ENCODE measurements around the gene CDAN1.

Gene CDAN1

DNA sequence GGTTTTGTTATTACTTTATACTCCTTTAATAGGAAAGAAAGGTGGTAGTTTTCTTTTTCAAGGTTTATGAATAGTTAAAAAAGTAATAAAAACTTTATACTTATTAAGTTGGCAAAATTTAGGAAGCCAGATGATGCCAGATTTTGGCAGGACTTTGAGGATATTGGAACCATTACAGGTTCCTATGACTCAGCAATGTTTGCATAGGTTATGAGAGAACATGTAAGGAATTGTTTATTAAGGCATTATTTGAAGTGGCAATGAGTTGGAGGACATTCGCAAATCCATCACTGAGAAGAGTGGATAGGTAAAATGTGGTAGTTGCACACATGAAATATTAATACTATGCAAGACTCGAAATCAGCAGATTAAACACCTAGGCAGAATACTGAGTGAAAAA is 29.9 kb downstream of the CDAN1 start:
- Mint-ChIP-seq H3K36me3 (ENCODE audit: low read depth) (no peaks in the 10 kb centered on the region), H3K4me1 (ENCODE audit: low read depth) (peaks cover 4% of the 10 kb centered on the region)

DNA sequence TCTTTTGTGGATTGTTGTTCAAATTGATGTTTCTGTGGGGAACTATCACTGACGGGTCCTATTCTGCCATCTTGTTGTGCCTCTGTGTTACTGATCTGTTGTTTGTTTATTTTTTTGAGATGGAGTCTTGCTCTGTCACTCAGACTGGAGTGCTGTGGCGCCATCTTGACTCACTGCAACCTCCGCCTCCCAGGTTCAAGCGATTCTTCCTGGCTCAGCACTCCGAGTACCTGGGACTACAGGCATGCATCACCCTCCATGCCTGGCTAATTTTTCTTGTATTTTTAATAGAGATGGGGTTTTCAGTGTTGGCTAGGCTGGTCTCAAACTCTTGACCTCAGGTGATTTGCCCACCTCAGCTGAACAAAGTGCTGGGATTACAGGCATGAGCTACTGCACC is 31.6 kb downstream of the CDAN1 start:
- Mint-ChIP-seq H3K4me3 (no peak overlapping the region), H3K36me3 (ENCODE audit: low read depth) (no peaks in the 10 kb centered on the region), H3K4me1 (ENCODE audit: low read depth) (peaks cover 4% of the 10 kb centered on the region), H3K27ac (no peak overlapping the region), H3K27me3 (ENCODE audit: low read depth) (no peaks in the 10 kb centered on the region), H3K9me3 (no peaks in the 10 kb centered on the region)

More for the DNA sequence above, 29.9 kb downstream of the CDAN1 start:
- H3K4me3 Mint-ChIP-seq: no peak overlapping the region
- H3K27ac Mint-ChIP-seq: no peak overlapping the region
- no peaks in the 10 kb centered on the region for H3K27me3 Mint-ChIP-seq (ENCODE audit: low read depth)
- H3K9me3 Mint-ChIP-seq: no peaks in the 10 kb centered on the region

DNA sequence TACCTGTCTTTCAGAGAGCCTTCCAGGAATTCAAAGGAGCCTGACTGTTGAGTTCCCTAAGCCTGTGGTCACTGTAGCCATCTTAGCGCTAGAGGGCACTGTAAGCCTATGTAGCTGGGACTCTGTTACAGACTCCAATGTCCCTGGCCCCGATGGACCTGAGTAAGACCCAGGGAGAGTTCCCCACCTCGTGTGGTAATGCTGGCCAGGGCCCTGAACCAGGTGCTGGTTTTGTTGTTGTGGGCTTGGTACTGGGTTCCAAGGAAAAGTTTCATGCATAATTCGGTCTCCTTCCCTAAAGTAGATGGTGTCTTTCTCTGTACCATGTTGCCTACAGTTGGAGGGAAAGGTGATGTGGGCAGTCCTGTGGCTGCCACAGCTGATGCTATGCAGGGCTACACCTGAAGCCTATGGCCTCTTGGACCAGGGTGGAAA is 32.4 kb downstream of the CDAN1 start:
- no peaks in the 10 kb centered on the region for H3K27me3 Mint-ChIP-seq (ENCODE audit: low read depth)

DNA sequence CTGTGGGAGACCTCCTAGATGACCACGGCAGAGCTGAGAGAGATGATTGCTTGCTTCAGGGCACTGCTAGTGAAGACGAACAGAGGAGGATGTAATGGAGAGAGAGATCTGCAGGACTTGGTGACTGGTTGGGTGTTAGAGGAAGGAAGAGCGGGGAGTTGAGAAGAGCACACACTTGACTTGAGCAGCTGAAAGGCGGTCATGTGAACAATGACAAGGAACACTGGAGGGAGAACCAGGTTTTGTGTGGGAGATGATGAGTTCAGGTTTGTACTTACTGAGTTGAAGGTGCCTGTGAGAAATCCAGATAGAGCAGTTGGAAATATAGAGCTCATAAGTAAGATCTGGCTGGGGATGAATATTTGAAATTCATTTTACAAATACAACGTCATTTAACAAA is 40.3 kb downstream of the CDAN1 start:
- Mint-ChIP-seq H3K4me1 (ENCODE audit: low read depth) (no peaks in the 10 kb centered on the region), H3K27me3 (ENCODE audit: low read depth) (no peaks in the 10 kb centered on the region), H3K27ac (no peak overlapping the region), H3K4me3 (no peak overlapping the region), H3K36me3 (ENCODE audit: low read depth) (peaks cover 5% of the 10 kb centered on the region), H3K9me3 (no peaks in the 10 kb centered on the region)

More for the DNA sequence above, 32.4 kb downstream of the CDAN1 start:
- Mint-ChIP-seq H3K27ac (no peak overlapping the region), H3K4me3 (no peak overlapping the region), H3K4me1 (ENCODE audit: low read depth) (peaks cover 4% of the 10 kb centered on the region), H3K9me3 (no peaks in the 10 kb centered on the region), H3K36me3 (ENCODE audit: low read depth) (peaks cover 2% of the 10 kb centered on the region)

DNA sequence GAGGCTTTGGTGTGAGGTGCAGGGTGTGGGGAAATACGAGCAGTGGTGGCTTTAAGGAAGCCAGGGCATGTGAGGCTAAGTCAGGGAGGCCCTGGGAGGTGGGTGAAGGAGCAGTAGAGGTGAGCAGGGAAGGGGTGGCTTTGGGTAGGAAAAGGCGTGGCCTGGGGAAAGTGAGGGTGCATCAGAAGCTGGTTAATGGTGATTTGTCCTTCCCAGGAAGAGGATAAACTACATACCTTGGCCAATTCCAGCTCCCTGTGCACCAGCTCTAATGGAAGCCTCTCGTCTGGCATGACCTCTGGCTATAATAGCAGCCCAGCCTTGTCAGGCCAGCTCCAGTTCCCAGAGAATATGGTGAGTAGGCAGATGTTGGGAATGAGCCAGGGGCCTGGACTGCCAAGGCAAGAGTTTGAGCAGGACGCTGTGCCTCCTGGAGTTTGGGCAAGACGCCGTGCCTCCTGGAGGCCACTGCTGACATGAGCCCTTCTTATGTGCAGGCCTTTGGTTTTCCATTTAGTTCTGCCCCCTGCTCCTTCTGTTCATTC is 41.3 kb downstream of the CDAN1 start:
- no peaks in the 10 kb centered on the region for H3K9me3 Mint-ChIP-seq
- H3K36me3 Mint-ChIP-seq (ENCODE audit: low read depth): peaks cover 5% of the 10 kb centered on the region
- H3K4me1 Mint-ChIP-seq (ENCODE audit: low read depth): no peaks in the 10 kb centered on the region
- no peaks in the 10 kb centered on the region for H3K27me3 Mint-ChIP-seq (ENCODE audit: low read depth)
- no peak overlapping the region for H3K4me3 Mint-ChIP-seq
- no peak overlapping the region for H3K27ac Mint-ChIP-seq

DNA sequence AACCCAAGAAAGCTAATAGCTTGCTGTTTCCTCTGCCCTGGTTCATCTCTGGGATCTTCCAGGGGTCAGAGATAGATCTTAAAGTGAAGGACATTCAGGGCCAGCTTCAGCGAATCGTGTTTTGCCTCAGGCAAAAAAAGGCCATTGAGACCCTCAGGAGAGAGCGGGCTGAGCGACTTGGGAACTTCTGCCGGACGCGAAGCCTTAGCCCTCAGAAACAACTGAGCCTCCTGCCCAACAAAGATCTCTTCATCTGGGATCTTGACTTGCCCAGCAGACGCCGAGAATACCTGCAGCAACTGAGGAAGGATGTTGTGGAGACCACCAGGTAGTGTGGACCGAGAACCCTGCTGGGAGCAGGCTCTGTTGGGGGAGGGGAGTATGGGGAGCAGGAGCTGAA is 42.5 kb downstream of the CDAN1 start:
- peaks cover 3% of the 10 kb centered on the region for H3K36me3 Mint-ChIP-seq (ENCODE audit: low read depth)
- H3K4me3 Mint-ChIP-seq: no peak overlapping the region
- no peak overlapping the region for H3K27ac Mint-ChIP-seq
- H3K4me1 Mint-ChIP-seq (ENCODE audit: low read depth): no peaks in the 10 kb centered on the region
- H3K9me3 Mint-ChIP-seq: no peaks in the 10 kb centered on the region
- no peaks in the 10 kb centered on the region for H3K27me3 Mint-ChIP-seq (ENCODE audit: low read depth)

DNA sequence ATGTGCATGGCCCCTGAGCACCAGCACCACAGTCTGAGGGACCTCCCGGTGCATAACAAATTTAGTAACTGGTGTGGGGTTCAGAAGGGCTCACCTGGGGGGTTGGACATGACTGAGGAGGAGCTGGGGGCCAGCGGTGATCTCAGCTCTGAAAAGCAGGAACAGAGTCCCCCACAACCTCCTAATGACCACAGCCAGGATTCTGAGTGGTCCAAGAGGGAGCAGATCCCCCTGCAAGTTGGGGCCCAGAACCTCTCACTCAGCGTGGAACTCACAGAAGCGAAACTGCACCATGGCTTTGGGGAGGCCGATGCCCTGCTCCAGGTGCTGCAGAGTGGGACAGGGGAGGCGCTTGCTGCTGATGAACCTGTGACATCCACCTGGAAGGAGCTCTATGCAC is 43.0 kb downstream of the CDAN1 start:
- no peak overlapping the region for H3K4me3 Mint-ChIP-seq
- H3K4me1 Mint-ChIP-seq (ENCODE audit: low read depth): no peaks in the 10 kb centered on the region
- H3K36me3 Mint-ChIP-seq (ENCODE audit: low read depth): peaks cover 3% of the 10 kb centered on the region

DNA sequence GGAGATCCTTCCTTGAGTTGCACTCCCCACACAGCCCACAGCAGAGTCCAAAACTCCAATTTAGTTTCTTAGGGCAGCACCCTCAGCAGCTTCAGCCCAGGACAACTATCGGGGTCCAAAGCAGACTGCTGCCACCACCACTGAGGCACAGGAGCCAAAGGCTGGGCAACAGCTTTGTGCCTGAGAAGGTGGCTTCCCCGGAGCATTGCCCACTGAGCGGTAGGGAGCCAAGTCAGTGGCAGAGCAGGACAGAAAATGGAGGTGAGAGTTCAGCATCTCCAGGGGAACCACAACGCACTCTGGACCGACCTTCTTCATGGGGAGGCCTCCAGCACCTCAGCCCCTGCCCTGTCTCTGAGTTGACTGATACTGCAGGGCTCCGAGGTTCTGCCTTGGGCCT is 43.4 kb downstream of the CDAN1 start:
- no peak overlapping the region for H3K27ac Mint-ChIP-seq
- H3K9me3 Mint-ChIP-seq: no peaks in the 10 kb centered on the region
- H3K27me3 Mint-ChIP-seq (ENCODE audit: low read depth): no peaks in the 10 kb centered on the region

More for the DNA sequence above, 43.0 kb downstream of the CDAN1 start:
- H3K27me3 Mint-ChIP-seq (ENCODE audit: low read depth): no peaks in the 10 kb centered on the region
- H3K9me3 Mint-ChIP-seq: no peaks in the 10 kb centered on the region
- no peak overlapping the region for H3K27ac Mint-ChIP-seq

DNA sequence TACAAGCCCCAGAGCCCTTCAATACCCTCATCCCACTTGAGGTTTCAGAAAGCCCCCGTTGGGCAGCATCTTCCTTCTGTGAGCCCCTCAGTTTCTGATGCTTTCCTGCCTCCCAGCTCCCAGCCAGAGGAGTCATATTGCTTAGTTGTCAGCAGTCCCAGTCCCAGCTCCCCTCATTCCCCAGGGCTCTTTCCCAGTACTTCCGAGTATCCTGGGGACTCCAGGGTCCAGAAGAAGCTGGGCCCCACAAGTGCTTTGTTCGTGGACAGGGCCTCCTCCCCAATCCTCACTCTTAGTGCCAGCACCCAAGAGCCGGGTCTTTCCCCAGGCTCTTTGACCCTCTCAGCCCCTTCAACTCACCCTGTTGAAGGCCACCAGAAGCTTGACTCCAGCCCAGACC is 43.9 kb downstream of the CDAN1 start:
- H3K27me3 Mint-ChIP-seq (ENCODE audit: low read depth): no peaks in the 10 kb centered on the region
- no peaks in the 10 kb centered on the region for H3K9me3 Mint-ChIP-seq
- H3K4me1 Mint-ChIP-seq (ENCODE audit: low read depth): no peaks in the 10 kb centered on the region
- no peak overlapping the region for H3K27ac Mint-ChIP-seq
- no peak overlapping the region for H3K4me3 Mint-ChIP-seq
- peaks cover 3% of the 10 kb centered on the region for H3K36me3 Mint-ChIP-seq (ENCODE audit: low read depth)

More for the DNA sequence above, 43.4 kb downstream of the CDAN1 start:
- Mint-ChIP-seq H3K4me3 (no peak overlapping the region), H3K36me3 (ENCODE audit: low read depth) (peaks cover 3% of the 10 kb centered on the region), H3K4me1 (ENCODE audit: low read depth) (no peaks in the 10 kb centered on the region)

DNA sequence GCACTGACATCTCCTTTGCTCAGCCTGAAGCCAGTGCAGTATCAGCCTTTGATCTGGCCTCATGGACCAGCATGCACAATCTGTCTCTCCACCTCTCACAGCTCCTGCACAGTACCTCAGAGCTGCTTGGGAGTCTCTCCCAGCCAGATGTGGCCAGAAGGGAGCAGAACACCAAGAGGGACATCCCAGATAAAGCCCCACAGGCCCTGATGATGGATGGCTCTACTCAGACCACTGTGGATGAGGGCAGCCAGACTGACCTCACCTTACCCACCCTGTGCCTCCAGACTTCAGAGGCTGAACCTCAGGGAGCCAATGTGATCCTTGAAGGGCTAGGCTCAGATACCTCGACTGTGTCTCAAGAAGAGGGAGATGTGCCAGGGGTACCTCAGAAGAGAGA is 44.4 kb downstream of the CDAN1 start:
- Mint-ChIP-seq H3K4me3 (no peak overlapping the region), H3K36me3 (ENCODE audit: low read depth) (peaks cover 3% of the 10 kb centered on the region), H3K27ac (no peak overlapping the region), H3K27me3 (ENCODE audit: low read depth) (no peaks in the 10 kb centered on the region), H3K4me1 (ENCODE audit: low read depth) (no peaks in the 10 kb centered on the region), H3K9me3 (no peaks in the 10 kb centered on the region)

DNA sequence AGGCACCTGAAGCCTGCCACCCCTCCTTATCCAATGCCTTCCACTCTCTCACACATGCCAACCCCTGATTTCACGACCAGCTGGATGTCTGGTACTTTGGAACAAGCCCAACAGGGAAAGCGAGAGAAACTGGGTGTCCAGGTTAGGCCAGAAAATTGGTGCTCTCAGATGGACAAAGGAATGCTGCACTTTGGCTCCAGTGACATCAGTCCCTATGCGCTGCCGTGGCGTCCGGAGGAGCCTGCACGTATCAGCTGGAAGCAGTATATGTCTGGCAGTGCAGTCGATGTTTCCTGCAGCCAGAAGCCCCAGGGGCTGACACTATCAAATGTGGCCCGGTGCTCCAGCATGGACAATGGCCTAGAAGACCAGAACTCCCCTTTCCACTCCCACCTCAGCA is 45.2 kb downstream of the CDAN1 start:
- Mint-ChIP-seq H3K27ac (no peak overlapping the region), H3K27me3 (ENCODE audit: low read depth) (no peaks in the 10 kb centered on the region), H3K9me3 (no peaks in the 10 kb centered on the region), H3K36me3 (ENCODE audit: low read depth) (peaks cover 3% of the 10 kb centered on the region), H3K4me1 (ENCODE audit: low read depth) (no peaks in the 10 kb centered on the region), H3K4me3 (no peak overlapping the region)

DNA sequence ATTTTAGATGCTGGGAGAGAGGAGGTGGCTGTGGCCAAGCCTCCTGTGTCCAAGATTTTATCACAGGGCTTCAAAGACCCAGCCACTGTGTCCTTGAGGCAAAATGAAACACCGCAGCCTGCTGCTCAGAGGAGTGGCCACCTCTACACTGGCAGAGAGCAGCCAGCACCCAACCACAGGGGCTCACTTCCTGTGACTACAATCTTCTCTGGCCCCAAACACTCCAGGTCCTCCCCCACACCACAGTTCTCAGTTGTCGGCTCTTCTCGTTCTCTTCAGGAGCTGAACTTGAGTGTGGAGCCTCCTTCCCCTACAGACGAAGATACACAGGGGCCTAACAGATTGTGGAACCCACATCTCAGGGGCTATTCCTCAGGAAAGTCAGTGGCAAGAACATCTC is 45.6 kb downstream of the CDAN1 start:
- Mint-ChIP-seq H3K27me3 (ENCODE audit: low read depth) (no peaks in the 10 kb centered on the region), H3K27ac (no peak overlapping the region), H3K4me3 (no peak overlapping the region), H3K9me3 (no peaks in the 10 kb centered on the region), H3K36me3 (ENCODE audit: low read depth) (no peaks in the 10 kb centered on the region), H3K4me1 (ENCODE audit: low read depth) (no peaks in the 10 kb centered on the region)

DNA sequence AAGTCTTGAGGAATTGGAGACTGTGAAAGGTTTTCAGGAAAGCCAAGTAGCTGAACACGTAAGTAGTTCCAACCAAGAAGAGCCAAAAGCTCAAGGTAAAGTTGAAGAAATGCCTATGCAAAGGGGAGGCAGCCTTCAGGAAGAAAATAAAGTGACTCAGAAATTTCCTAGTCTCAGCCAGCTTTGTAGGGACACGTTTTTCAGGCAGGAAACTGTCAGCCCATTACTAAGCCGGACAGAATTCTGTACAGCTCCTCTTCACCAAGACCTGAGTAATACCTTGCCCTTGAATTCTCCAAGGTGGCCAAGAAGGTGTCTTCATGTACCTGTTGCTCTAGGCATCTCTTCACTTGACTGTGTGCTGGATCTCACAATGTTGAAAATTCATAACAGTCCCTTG is 48.6 kb downstream of the CDAN1 start:
- Mint-ChIP-seq H3K9me3 (no peaks in the 10 kb centered on the region), H3K4me3 (no peak overlapping the region), H3K27me3 (ENCODE audit: low read depth) (no peaks in the 10 kb centered on the region), H3K4me1 (ENCODE audit: low read depth) (no peaks in the 10 kb centered on the region), H3K36me3 (ENCODE audit: low read depth) (peaks cover 3% of the 10 kb centered on the region), H3K27ac (no peak overlapping the region)

DNA sequence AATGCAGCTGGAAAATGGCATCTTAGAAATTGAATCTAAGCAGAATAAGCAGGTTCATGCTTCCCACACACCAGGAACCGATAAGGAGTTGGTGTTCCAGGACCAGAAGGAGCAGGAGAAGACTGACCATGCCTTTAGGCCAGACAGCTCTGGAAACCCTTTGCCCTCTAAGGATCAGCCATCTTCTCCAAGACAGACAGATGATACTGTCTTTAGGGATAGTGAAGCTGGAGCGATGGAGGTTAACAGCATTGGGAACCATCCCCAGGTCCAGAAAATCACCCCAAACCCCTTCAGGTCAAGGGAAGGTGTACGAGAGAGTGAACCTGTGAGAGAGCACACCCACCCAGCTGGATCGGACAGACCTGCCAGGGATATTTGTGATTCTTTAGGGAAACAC is 49.2 kb downstream of the CDAN1 start:
- Mint-ChIP-seq H3K27me3 (ENCODE audit: low read depth) (no peaks in the 10 kb centered on the region), H3K9me3 (no peaks in the 10 kb centered on the region), H3K27ac (no peak overlapping the region), H3K4me1 (ENCODE audit: low read depth) (no peaks in the 10 kb centered on the region), H3K36me3 (ENCODE audit: low read depth) (peaks cover 7% of the 10 kb centered on the region), H3K4me3 (no peak overlapping the region)

DNA sequence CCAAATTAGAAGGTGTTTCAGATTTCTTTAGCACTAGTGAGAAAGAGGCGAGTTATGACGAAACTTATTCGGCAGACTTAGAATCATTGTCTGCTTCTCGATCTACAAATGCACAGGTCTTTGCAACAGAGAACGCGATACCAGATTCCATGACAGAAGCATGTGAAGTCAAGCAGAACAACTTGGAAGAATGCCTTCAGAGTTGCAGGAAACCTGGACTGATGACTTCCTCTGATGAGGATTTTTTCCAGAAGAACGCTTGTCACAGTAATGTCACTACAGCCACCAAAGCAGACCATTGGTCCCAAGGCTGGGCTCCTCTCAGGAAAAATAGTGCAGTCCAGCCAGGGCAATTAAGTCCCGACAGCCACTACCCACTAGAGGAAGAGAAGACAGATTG is 50.6 kb downstream of the CDAN1 start:
- Mint-ChIP-seq H3K9me3 (no peaks in the 10 kb centered on the region), H3K27ac (no peak overlapping the region), H3K4me1 (ENCODE audit: low read depth) (peaks cover 1% of the 10 kb centered on the region), H3K36me3 (ENCODE audit: low read depth) (peaks cover 10% of the 10 kb centered on the region), H3K4me3 (no peak overlapping the region), H3K27me3 (ENCODE audit: low read depth) (no peaks in the 10 kb centered on the region)

DNA sequence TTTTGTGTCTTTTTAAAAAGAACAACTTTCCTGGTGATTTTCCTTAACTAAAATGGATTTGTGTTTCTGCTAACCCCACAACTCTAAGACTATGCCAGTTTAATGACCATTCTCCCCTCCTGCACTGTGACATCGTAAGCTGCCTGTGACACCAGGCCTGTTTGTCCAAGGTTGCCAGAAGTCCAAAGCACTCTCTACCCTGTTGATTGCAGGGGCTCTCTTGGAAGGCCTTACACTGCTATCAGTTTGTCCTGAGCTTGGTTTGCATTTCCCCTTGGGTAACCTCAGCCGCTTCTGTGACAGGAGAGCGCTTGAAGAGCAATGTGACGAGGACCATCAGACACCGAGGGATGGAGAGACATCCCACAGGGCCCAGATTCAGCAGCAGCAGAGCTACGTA is 55.8 kb downstream of the CDAN1 start:
- Mint-ChIP-seq H3K36me3 (ENCODE audit: low read depth) (peaks cover 15% of the 10 kb centered on the region), H3K4me1 (ENCODE audit: low read depth) (peaks cover 20% of the 10 kb centered on the region), H3K4me3 (no peak overlapping the region), H3K27me3 (ENCODE audit: low read depth) (no peaks in the 10 kb centered on the region), H3K27ac (no peak overlapping the region), H3K9me3 (no peaks in the 10 kb centered on the region)
